ENCODE data around the gene ABHD2.

Gene ABHD2

GRCh38 chr15:89206908-89207331 is 118.7 kb downstream of the ABHD2 start (continued):
- no peak for TF ChIP-seq INSM2 (tag by site-specific recombination; IDR thresholded peaks at IDR 0.05)
- TF ChIP-seq ZNF121 (tag by site-specific recombination; IDR thresholded peaks at IDR 0.05) = no peak
- TF ChIP-seq FEZF1 (tag by site-specific recombination; IDR thresholded peaks at IDR 0.05) = no peak
- no peak for TF ChIP-seq ZNF223 (tag by site-specific recombination; IDR thresholded peaks at IDR 0.05)
- TF ChIP-seq ZNF433 (tag by site-specific recombination; IDR thresholded peaks at IDR 0.05; ENCODE audit: low read depth) = no peak
- TF ChIP-seq OVOL3 (tag by site-specific recombination; IDR thresholded peaks at IDR 0.05) = no peak
- TF ChIP-seq GLIS2 (tag by site-specific recombination; IDR thresholded peaks at IDR 0.05) = no peak
- no peak for TF ChIP-seq ZNF10 (tag by site-specific recombination; IDR thresholded peaks at IDR 0.05)
- TF ChIP-seq KLF7 (tag by site-specific recombination; IDR thresholded peaks at IDR 0.05; ENCODE audit: borderline replicate concordance) = no peak
- no peak for TF ChIP-seq ZNF660 (tag by site-specific recombination; IDR thresholded peaks at IDR 0.05)
- TF ChIP-seq EGR2 (tag by site-specific recombination; IDR thresholded peaks at IDR 0.05; ENCODE audit: low read depth) = no peak
- peak; percentile 53; the same call in 1 of the 2 replicates for TF ChIP-seq IKZF3 (tag by site-specific recombination; IDR thresholded peaks at IDR 0.05)
- TF ChIP-seq RBAK (tag by site-specific recombination; IDR thresholded peaks at IDR 0.05) = no peak
- TF ChIP-seq ZNF132 (tag by site-specific recombination; IDR thresholded peaks at IDR 0.05; ENCODE audit: borderline replicate concordance) = no peak
- TF ChIP-seq ZBTB20 (tag by site-specific recombination; IDR thresholded peaks at IDR 0.05) = no peak
- TF ChIP-seq YY1 (tag by site-specific recombination; IDR thresholded peaks at IDR 0.05) = no peak
- no peak for TF ChIP-seq ZNF544 (tag by site-specific recombination; IDR thresholded peaks at IDR 0.05)
- TF ChIP-seq PRDM1 (tag by site-specific recombination; IDR thresholded peaks at IDR 0.05) = no peak
- TF ChIP-seq ZNF292 (tag by site-specific recombination; IDR thresholded peaks at IDR 0.05; ENCODE audit: borderline replicate concordance, low read depth) = no peak
- TF ChIP-seq ZNF19 (tag by site-specific recombination; IDR thresholded peaks at IDR 0.05; ENCODE audit: low read depth) = no peak
- TF ChIP-seq ZNF558 (tag by site-specific recombination; IDR thresholded peaks at IDR 0.05) = no peak
- TF ChIP-seq ZNF514 (tag by site-specific recombination; IDR thresholded peaks at IDR 0.05) = no peak
- no peak for TF ChIP-seq ZNF670 (tag by site-specific recombination; IDR thresholded peaks at IDR 0.05; ENCODE audit: low read depth)
- TF ChIP-seq ZNF843 (tag by site-specific recombination; IDR thresholded peaks at IDR 0.05) = no peak
- no peak for TF ChIP-seq ZNF248 (tag by site-specific recombination; IDR thresholded peaks at IDR 0.05)
- peak; percentile 68 for TF ChIP-seq ZNF654 (tag by site-specific recombination; IDR thresholded peaks at IDR 0.05; ENCODE audit: low read depth)
- TF ChIP-seq ZBTB48 (tag by site-specific recombination; IDR thresholded peaks at IDR 0.05) = peak; percentile 68; the same call in 1 of the 2 replicates
- no peak for TF ChIP-seq SALL2 (tag by site-specific recombination; IDR thresholded peaks at IDR 0.05; ENCODE audit: borderline replicate concordance)
- TF ChIP-seq ZNF16 (tag by site-specific recombination; IDR thresholded peaks at IDR 0.05; ENCODE audit: low read depth) = no peak
- no peak for TF ChIP-seq ZNF366 (tag by site-specific recombination; conservative IDR thresholded peaks at IDR 0.05)
- no peak for TF ChIP-seq HOXA7 (CRISPR knock-in tag; IDR thresholded peaks at IDR 0.05; ENCODE audit: borderline replicate concordance)
- TF ChIP-seq HIC1 (tag by site-specific recombination; IDR thresholded peaks at IDR 0.05) = no peak
- TF ChIP-seq, protein P1, sequence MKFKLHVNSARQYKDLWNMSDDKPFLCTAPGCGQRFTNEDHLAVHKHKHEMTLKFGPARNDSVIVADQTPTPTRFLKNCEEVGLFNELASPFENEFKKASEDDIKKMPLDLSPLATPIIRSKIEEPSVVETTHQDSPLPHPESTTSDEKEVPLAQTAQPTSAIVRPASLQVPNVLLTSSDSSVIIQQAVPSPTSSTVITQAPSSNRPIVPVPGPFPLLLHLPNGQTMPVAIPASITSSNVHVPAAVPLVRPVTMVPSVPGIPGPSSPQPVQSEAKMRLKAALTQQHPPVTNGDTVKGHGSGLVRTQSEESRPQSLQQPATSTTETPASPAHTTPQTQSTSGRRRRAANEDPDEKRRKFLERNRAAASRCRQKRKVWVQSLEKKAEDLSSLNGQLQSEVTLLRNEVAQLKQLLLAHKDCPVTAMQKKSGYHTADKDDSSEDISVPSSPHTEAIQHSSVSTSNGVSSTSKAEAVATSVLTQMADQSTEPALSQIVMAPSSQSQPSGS (tag by site-specific recombination; IDR thresholded peaks at IDR 0.05; ENCODE audit: low read depth) = no peak
- 0 out of 2 replicates have a peak, but pooled peaks have one; percentile 13 for TF ChIP-seq SP7 (tag by site-specific recombination; IDR thresholded peaks at IDR 0.05)
- no peak for TF ChIP-seq ZNF488 (tag by site-specific recombination; IDR thresholded peaks at IDR 0.05)
- no peak for TF ChIP-seq ZNF596 (tag by site-specific recombination; IDR thresholded peaks at IDR 0.05)
- no peak for TF ChIP-seq ZNF785 (tag by site-specific recombination; IDR thresholded peaks at IDR 0.05)
- TF ChIP-seq ZNF302 (tag by site-specific recombination; IDR thresholded peaks at IDR 0.05; ENCODE audit: low read depth) = no peak
- TF ChIP-seq ZNF560 (tag by site-specific recombination; IDR thresholded peaks at IDR 0.05; ENCODE audit: borderline replicate concordance) = no peak

All from HEK293 (cell line).